ENCODE data around the gene ABCA2.

ABCA2 gene

GRCh38 chr9:137027369-137028262 is at the start of gene ABCA2:
TSS of gene ABCA2 (minus strand) at chr9:137028237. CDS start at chr9:137028140, 97 bp downstream.
- no peak for DNase-seq

- peak; percentile 38 for DNase-seq
These were observed 49.1 kb upstream of the ABCA2 start, which contains the start of gene UAP1L1 for GRCh38 chr9:137077010-137077747. TSS of gene UAP1L1 (plus strand) at chr9:137077517. CDS start at chr9:137077533, 16 bp downstream.

- DNase-seq = no peak
These were observed 48.6 kb upstream of the ABCA2 start for GRCh38 chr9:137076636-137077009.

GRCh38 chr9:137075275-137075775 is 47.3 kb upstream of the ABCA2 start:
- DNase-seq = no peak

- DNase-seq = no peak
These were observed 46.7 kb upstream of the ABCA2 start for GRCh38 chr9:137074657-137075274.

GRCh38 chr9:137073992-137074399 is 46.0 kb upstream of the ABCA2 start:
- DNase-seq = no peak

- DNase-seq = no peak
These were observed 43.2 kb upstream of the ABCA2 start for GRCh38 chr9:137071282-137071681.

- DNase-seq = peak; percentile 62
These were observed 42.9 kb upstream of the ABCA2 start for GRCh38 chr9:137070906-137071275.

GRCh38 chr9:137070201-137070905 is 42.3 kb upstream of the ABCA2 start, which contains the start of gene SAPCD2:
TSS of gene SAPCD2 (minus strand) at chr9:137070557. CDS start at chr9:137070460, 97 bp downstream.
- peak; percentile 92 for DNase-seq

GRCh38 chr9:137069508-137070091 is 41.6 kb upstream of the ABCA2 start:
- DNase-seq = no peak

GRCh38 chr9:137068539-137069507 is 40.8 kb upstream of the ABCA2 start:
- no peak for DNase-seq

- DNase-seq = peak; percentile 86
These were observed 40.0 kb upstream of the ABCA2 start for GRCh38 chr9:137067860-137068538.

- DNase-seq = no peak
These were observed 38.2 kb upstream of the ABCA2 start for GRCh38 chr9:137066096-137066861.

GRCh38 chr9:137065336-137065967 is 37.4 kb upstream of the ABCA2 start:
- no peak for DNase-seq

- no peak for DNase-seq
These were observed 36.8 kb upstream of the ABCA2 start for GRCh38 chr9:137064880-137065164.

- DNase-seq = peak; percentile 56
These were observed 36.2 kb upstream of the ABCA2 start for GRCh38 chr9:137064027-137064879.

- no peak for DNase-seq
These were observed 35.4 kb upstream of the ABCA2 start for GRCh38 chr9:137063311-137064026.
